Loucy (cell line): ENCODE data around the gene CNTN1.

Experiments used
- H2AFZ ChIP-seq: fragments of 200-600 bp; sonication (generic); 2 replicates; pipeline ENCODE4 v1.6.0; 2016; ENCODE audit warnings: antibody characterized with exemption, mild to moderate bottlenecking, low read length, moderate library complexity
- H3F3A ChIP-seq: fragments of 200-600 bp; 2 replicates; pipeline ENCODE4 v1.6.0; 2016; ENCODE audit warnings: antibody characterized with exemption, low read depth, mild to moderate bottlenecking
- H3K27me3 ChIP-seq: fragments of 200-600 bp; sonication (generic); 2 replicates; pipeline ENCODE4 v1.6.1; 2014; ENCODE audit warnings: low read length, mild to moderate bottlenecking; ENCODE audit not compliant: insufficient read depth, poor library complexity, severe bottlenecking
- H3K36me3 ChIP-seq: fragments of 200-600 bp; sonication (generic); 2 replicates; pipeline ENCODE4 v1.6.1; 2016; ENCODE audit warnings: low read length; ENCODE audit not compliant: insufficient read depth
- H3K4me1 ChIP-seq: fragments of 200-600 bp; sonication (generic); 2 replicates; pipeline ENCODE4 v1.5.1; 2014; ENCODE audit warnings: low read length, mild to moderate bottlenecking; ENCODE audit not compliant: insufficient read depth, poor library complexity, severe bottlenecking
- H3K4me2 ChIP-seq: fragments of 200-600 bp; sonication (generic); 2 replicates; pipeline ENCODE4 v1.6.0; 2014; ENCODE audit warnings: antibody characterized with exemption, low read length, low read depth, mild to moderate bottlenecking; ENCODE audit not compliant: poor library complexity, severe bottlenecking
- H3K4me3 ChIP-seq: fragments of 200-600 bp; sonication (generic); 2 replicates; pipeline ENCODE4 v1.5.1; 2014; ENCODE audit warnings: low read length, mild to moderate bottlenecking, mixed read lengths; ENCODE audit not compliant: poor library complexity, severe bottlenecking
- H3K79me2 ChIP-seq: fragments of 200-600 bp; sonication (generic); 2 replicates; pipeline ENCODE4 v1.6.1; 2014; ENCODE audit warnings: low read length; ENCODE audit not compliant: insufficient read depth
- H3K9ac ChIP-seq: fragments of 200-600 bp; sonication (generic); 2 replicates; pipeline ENCODE4 v1.6.0; 2014; ENCODE audit warnings: mild to moderate bottlenecking, low read depth, low read length, moderate library complexity; ENCODE audit not compliant: poor library complexity, severe bottlenecking
- H3K9me2 ChIP-seq: fragments of 200-600 bp; sonication (generic); replicated peaks from 2 replicates; pipeline ENCODE4 v1.6.1; 2016; ENCODE audit warnings: low read depth, low read length, mixed read lengths
- H3K9me3 ChIP-seq: fragments of 200-600 bp; sonication (generic); 2 replicates; pipeline ENCODE4 v1.6.1; 2014; ENCODE audit warnings: mild to moderate bottlenecking, antibody characterized with exemption, low read length, low read depth; ENCODE audit not compliant: insufficient read depth
- H4K20me1 ChIP-seq: fragments of 200-600 bp; sonication (generic); 2 replicates; pipeline ENCODE4 v1.6.0; 2014; ENCODE audit warnings: antibody characterized with exemption, low read length, mild to moderate bottlenecking; ENCODE audit not compliant: insufficient read depth, poor library complexity, severe bottlenecking
- CTCF ChIP-seq: fragments of 200-600 bp; sonication (generic); conservative IDR thresholded peaks from 2 replicates; pipeline ENCODE4 v1.5.1; 2014; ENCODE audit warnings: mild to moderate bottlenecking, antibody characterized with exemption, low read length
- EZH2phosphoT487 ChIP-seq: fragments of 200-600 bp; IDR thresholded peaks from 2 replicates; pipeline ENCODE4 v1.6.1; 2018; ENCODE audit warnings: antibody characterized with exemption, mild to moderate bottlenecking, moderate library complexity, borderline replicate concordance

CNTN1 gene

GRCh38 chr12:40793471-40793870 is 101.2 kb downstream of the CNTN1 start:
- H3K36me3 ChIP-seq: no peaks in the 10 kb centered on the region
- H3F3A ChIP-seq: no peaks in the 10 kb centered on the region
- no peaks in the 10 kb centered on the region for H4K20me1 ChIP-seq
- H3K4me2 ChIP-seq: no peak overlapping the region
- H3K9me2 ChIP-seq: no peaks in the 10 kb centered on the region
- H3K9ac ChIP-seq: no peak overlapping the region
- H3K79me2 ChIP-seq: no peaks in the 10 kb centered on the region
- no peaks in the 10 kb centered on the region for H3K27me3 ChIP-seq
- TF ChIP-seq CTCF (no peak), EZH2phosphoT487 (no peak)
- H3K9me3 ChIP-seq: no peaks in the 10 kb centered on the region
- H2AFZ ChIP-seq: no peak overlapping the region
- no peak overlapping the region for H3K4me3 ChIP-seq
- no peaks in the 10 kb centered on the region for H3K4me1 ChIP-seq

GRCh38 chr12:40794087-40794486 is 101.8 kb downstream of the CNTN1 start:
- no peaks in the 10 kb centered on the region for H4K20me1 ChIP-seq
- no peak for TF ChIP-seq EZH2phosphoT487
- no peak for TF ChIP-seq CTCF
- H3K4me3 ChIP-seq: no peak overlapping the region
- H3K9me3 ChIP-seq: no peaks in the 10 kb centered on the region
- H3K9ac ChIP-seq: no peak overlapping the region
- no peaks in the 10 kb centered on the region for H3K79me2 ChIP-seq
- no peaks in the 10 kb centered on the region for H3K4me1 ChIP-seq
- H3K9me2 ChIP-seq: no peaks in the 10 kb centered on the region
- H3K27me3 ChIP-seq: no peaks in the 10 kb centered on the region
- no peaks in the 10 kb centered on the region for H3F3A ChIP-seq
- no peak overlapping the region for H3K4me2 ChIP-seq
- no peak overlapping the region for H2AFZ ChIP-seq
- no peaks in the 10 kb centered on the region for H3K36me3 ChIP-seq

GRCh38 chr12:40801082-40801481 is 108.8 kb downstream of the CNTN1 start:
- Histone ChIP-seq H4K20me1 (no peaks in the 10 kb centered on the region), H3K79me2 (no peaks in the 10 kb centered on the region), H3K9me3 (no peaks in the 10 kb centered on the region), H3K36me3 (no peaks in the 10 kb centered on the region), H3K4me1 (no peaks in the 10 kb centered on the region), H3K4me2 (no peak overlapping the region), H3K9ac (no peak overlapping the region), H3K9me2 (no peaks in the 10 kb centered on the region), H3K4me3 (no peak overlapping the region), H3F3A (no peaks in the 10 kb centered on the region), H3K27me3 (no peaks in the 10 kb centered on the region), H2AFZ (no peak overlapping the region)
- TF ChIP-seq CTCF: no peak
- TF ChIP-seq EZH2phosphoT487: no peak
